Mesodermal cell (in vitro differentiated cells): ENCODE results near the gene HOGA1. TPM values are rescaled to one million over a fixed set of nuclear protein-coding genes. Genes with fewer than 3 reads are reported as not detected.
A peak's percentile ranks its signal among the peaks of the same experiment; 100 is the strongest.

Experiments used
- H3K27ac ChIP-seq: 2 replicates; pipeline ENCODE4 v1.7.0; 2013; ENCODE audit warnings: mild to moderate bottlenecking, low read depth, low read length, moderate library complexity; ENCODE audit not compliant: severe bottlenecking
- H3K36me3 ChIP-seq: 2 replicates; pipeline ENCODE4 v1.7.1; 2013; ENCODE audit warnings: mild to moderate bottlenecking, low read length, moderate library complexity; ENCODE audit not compliant: control insufficient read depth, insufficient read depth
- H3K4me1 ChIP-seq: one replicate; pipeline ENCODE4 v1.7.1; 2013; ENCODE audit warnings: mild to moderate bottlenecking, low read length; ENCODE audit not compliant: insufficient read depth, control insufficient read depth, poor library complexity, severe bottlenecking
- H3K4me3 ChIP-seq: 2 replicates; pipeline ENCODE4 v1.7.0; 2013; ENCODE audit warnings: low read length, control low read depth, mild to moderate bottlenecking; ENCODE audit not compliant: insufficient read depth, poor library complexity, severe bottlenecking; ENCODE audit errors: extremely low read depth
- H3K9me3 ChIP-seq: 2 replicates; pipeline ENCODE4 v1.7.1; 2013; ENCODE audit warnings: mild to moderate bottlenecking, low read length, moderate library complexity; ENCODE audit not compliant: control insufficient read depth
- WGBS, 2 experiments: methylation state at CpG; one replicate each; pipeline ENCODE4 v1.1.5; 2013; ENCODE audit warnings: missing lambda C conversion rate in 2 of 2; ENCODE audit not compliant: insufficient coverage in 2 of 2; 5-methylcytosine and 5-hydroxymethylcytosine counted together
- polyA plus RNA-seq, 2 experiments: library from polyadenylated mRNA; stranded (reverse); fragments of 50-300 nt; gene quantifications; one replicate each; pipeline ENCODE4 v1.2.3, GENCODE V29; 2013

Gene HOGA1
- 0.74 TPM for polyA plus RNA-seq (2013, experiment 1 of 2)
- 1.3 TPM for polyA plus RNA-seq (2013, experiment 2 of 2)

DNA sequence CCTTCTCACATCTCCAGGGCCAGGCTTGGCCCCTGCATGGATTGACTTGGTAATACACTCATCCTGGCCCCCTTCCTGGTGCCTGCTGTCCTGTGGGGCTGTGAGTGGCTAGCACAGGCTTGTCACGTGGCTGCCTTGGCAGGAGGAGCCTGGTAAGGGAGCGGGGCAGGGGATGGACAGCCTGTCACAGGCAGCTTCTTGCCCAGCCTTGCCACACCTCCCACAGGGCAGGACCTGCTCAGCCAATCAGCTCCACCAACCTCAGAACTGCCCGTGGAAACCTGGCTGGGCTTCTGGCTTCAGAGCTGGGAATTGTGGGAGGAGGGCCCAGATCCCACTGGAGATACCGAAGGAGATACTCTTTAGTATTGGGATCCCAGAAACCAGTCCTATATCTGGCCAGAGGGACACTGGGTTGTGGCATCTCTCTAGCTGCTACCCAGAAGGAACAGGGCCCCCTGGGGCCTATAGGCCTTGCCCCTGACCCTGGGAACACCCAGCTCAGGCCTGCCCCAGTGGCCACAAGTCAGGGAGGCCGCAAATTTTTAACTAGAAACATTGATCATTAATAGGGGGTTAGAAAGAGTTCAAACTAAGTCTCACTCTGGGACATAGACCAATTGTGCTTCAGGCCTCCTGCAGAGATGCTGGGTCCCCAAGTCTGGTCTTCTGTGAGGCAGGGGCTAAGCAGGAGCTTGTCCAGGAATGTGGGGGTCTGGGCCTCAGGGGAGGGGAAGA is at the start of gene HOGA1:
Gene HOGA1 (plus strand): TSS at position 330 of the 738 bp plus-strand sequence. CDS start 315 bp downstream, at position 645.
- Histone ChIP-seq H3K36me3 (no peaks in the 10 kb centered on the region), H3K4me3 (no peak within 1 kb of the TSS), H3K4me1 (peaks cover 7% of the 10 kb centered on the region), H3K27ac (no peak within 1 kb of the TSS), H3K9me3 (no peaks in the 10 kb centered on the region)
- 82 to 100% methylated on average over 2 of the region's 5 CpGs for WGBS, 2 experiments

DNA sequence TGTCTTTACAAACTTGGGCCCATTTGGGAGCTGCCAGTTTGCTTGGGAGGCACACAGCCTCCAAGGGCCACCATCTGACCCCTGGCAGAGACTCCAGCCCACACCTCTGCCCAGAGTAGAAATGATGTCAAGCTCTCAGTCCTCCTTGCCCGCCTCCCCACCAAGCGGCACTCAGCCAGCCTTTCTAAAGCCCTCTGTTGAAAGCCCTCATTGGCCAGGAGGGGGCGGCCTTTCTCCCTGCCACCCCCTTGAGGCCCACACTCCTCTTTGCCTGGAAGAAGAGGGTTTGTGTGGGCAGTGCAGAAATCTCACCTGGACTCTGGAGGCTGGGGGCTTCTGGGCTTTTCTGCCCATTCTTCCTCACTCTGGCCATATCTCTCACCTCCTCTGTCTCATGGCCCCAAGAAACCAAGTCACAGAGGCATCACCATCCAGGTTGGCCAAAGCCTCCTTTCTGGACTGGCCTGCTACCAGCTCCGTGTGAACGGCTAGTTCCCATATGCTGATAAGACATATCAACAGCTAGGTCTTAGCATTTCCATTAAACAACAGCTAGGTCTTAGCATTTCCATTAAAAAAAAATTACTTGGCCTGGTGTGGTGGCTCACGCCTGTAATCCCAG is 49.3 kb upstream of the HOGA1 start:
- Histone ChIP-seq H3K9me3 (no peaks in the 10 kb centered on the region), H3K4me1 (peaks cover 27% of the 10 kb centered on the region), H3K27ac (no peak overlapping the region), H3K4me3 (no peak overlapping the region), H3K36me3 (no peaks in the 10 kb centered on the region)
- 80 to 85% methylated on average over 2 to 4 of the region's 6 CpGs for WGBS, 2 experiments

DNA sequence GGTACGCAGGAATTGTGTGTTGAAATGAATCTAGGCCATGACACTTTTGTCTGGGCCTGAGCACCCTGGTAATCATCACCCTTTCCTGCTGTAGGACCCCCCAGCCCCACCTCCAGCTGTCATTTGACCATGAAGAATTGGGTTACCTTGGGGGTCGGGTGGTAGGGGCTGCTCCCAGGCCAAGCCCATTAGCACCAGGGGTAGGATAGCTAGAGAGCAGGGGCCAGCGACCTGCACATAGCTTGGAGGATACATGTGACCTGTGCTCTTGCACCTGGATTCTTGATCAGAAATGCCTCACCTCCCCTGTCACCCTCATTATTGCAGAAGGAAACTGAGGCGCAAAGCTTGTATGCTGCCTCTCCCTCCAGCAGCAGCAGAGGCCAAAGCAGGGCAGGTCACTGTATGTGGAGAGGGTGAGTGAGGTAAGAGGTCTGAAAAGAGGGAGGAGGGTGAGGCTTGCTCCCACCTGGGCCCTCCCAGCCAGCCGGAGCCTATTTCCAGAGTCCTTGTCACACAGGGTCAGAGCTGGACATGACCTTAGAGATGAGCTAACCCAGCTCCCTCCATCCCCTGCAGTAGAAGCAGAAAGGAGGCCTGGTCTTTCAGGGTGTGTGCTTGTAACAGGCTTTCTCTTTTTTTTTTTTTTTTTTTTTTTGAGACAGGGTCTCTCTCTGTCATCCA is 46.9 kb upstream of the HOGA1 start:
- peaks cover 48% of the 10 kb centered on the region for H3K4me1 ChIP-seq
- WGBS, 2 experiments: 86% methylated on average over 1 of the region's 5 CpGs; no CpG with 5 or more reads in 1 of the 2 experiments
- H3K9me3 ChIP-seq: no peaks in the 10 kb centered on the region
- H3K4me3 ChIP-seq: no peak overlapping the region
- no peak overlapping the region for H3K27ac ChIP-seq
- no peaks in the 10 kb centered on the region for H3K36me3 ChIP-seq

DNA sequence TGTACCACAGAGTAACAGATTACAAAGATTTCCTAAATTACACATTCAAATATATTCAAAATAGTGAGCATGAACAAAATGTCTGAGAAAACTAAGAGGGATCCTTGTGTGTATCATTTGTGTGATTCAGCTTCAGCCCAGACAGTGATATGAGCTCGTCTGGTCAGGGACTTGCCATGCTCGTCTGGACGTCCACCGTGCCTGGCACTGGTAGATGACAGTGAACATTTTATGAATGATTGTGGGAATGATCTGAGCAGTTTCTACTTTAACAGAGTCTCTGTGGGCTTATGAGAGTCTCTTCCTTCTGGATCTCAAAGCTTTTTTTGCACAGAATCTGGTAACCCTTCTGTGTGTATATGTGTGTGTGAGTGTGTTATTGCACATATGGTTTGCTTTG is 45.8 kb upstream of the HOGA1 start:
- 100% methylated on average over 4 of the region's 4 CpGs for WGBS, 2 experiments
- no peak overlapping the region for H3K4me3 ChIP-seq
- H3K9me3 ChIP-seq: no peaks in the 10 kb centered on the region
- H3K27ac ChIP-seq: peak overlapping the region; percentile 84
- H3K36me3 ChIP-seq: no peaks in the 10 kb centered on the region
- peaks cover 49% of the 10 kb centered on the region for H3K4me1 ChIP-seq

DNA sequence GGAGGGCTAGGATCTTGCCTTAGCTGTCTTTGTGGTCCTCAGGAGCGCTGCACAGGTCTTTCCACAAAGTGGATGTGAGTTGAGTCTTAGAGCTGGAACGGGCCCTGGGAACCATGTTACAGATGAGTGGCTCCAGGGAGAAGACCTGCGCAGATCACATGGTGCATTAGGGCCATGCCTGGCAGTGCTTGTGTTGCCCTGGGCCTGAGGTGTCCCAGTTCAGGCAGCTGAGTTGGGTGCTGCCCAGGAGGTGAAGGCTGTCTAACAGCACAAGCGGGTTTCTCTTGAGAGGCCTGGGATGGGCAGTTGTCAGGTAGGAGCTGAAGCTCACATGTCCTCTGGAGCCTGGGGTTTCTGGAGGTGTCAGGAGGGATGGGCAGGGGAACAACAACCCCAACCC is 45.4 kb upstream of the HOGA1 start:
- Histone ChIP-seq H3K27ac (peak overlapping the region; percentile 84), H3K9me3 (no peaks in the 10 kb centered on the region), H3K4me3 (no peak overlapping the region), H3K4me1 (peaks cover 50% of the 10 kb centered on the region), H3K36me3 (no peaks in the 10 kb centered on the region)
- 100% methylated on average over 4 of the region's 4 CpGs for WGBS, 2 experiments

DNA sequence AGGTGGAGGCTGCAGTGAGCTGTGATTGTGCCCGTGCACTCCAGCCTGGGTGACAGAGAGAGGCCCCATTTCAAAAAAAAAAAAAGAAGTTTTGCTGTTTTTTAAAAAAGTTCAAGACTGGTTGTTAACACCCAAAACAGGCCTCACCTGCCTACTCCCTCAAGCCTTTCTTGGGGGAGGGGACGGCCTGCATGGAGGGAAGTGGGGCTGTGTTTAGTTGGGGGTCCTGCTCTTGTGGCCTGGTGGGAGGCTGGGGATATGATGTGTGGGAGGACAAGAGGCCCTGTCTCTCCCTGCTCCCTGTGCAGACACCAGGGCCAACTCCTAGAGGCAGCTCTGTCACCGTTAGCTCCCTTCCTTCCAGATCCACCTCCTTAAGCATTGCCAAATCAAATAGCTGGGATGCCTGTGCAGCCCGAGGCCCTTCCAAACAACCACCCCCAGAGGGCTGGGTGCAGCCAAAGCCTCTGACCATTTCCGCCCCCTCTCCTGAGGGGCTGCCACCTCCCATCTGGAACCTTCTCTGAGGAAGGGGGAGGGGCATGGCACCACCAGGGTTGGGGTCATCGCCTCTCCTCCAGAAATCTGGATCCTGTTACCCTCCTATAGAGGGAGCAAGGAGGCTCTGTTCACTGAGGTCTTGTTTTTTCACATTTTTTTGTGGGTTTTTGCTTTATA is 44.5 kb upstream of the HOGA1 start:
- H3K4me1 ChIP-seq: peaks cover 55% of the 10 kb centered on the region
- no peaks in the 10 kb centered on the region for H3K36me3 ChIP-seq
- 43% methylated on average over 3 of the region's 6 CpGs; no CpG with 5 or more reads in 1 of the 2 experiments for WGBS, 2 experiments
- no peak overlapping the region for H3K4me3 ChIP-seq
- H3K9me3 ChIP-seq: no peaks in the 10 kb centered on the region
- H3K27ac ChIP-seq: peak overlapping the region; percentile 84

DNA sequence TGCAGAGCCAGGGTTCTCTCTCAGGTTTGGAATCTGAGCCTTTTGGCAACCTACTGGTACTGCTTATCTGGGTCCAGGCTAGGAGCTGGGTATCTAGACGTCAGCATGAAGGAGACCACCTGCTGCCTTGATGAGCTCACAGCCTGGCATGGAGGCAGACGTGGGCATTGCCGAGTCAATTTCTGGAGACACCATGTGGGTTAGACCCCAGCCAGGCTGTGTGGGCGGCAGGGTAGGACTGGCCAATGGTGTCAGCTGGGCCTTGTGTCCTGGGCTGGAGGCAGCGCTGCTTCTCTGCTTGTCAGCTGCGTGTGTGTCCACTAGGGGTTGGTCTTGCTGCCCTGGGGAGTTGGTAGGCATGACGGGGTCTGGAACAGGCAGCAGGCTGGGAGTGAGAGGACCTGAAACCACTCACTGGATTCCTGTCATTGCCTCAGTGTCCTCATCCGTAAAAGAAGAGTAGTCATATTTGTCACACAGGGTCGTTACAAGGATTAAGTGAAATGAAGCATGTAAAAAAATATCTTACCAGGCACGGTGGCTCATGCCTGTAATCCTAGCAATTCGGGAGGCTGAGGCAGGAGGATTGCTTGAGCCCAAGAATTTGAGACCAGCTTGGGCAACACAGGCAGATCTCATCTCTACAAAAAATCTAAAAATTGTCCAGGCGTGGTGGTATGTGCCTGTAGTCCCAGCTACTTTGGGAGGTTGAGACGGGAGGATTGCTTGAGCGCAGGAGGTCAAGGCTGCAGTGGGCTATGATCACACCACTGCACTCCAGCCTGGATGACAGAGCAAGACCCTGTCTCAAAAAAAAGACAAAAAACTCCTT is 43.3 kb upstream of the HOGA1 start:
- H3K4me3 ChIP-seq: no peak overlapping the region
- H3K4me1 ChIP-seq: peaks cover 55% of the 10 kb centered on the region
- peak overlapping the region; percentile 96 for H3K27ac ChIP-seq
- H3K36me3 ChIP-seq: no peaks in the 10 kb centered on the region
- WGBS, 2 experiments: 92 to 95% methylated on average over 11 to 13 of the region's 14 CpGs
- no peaks in the 10 kb centered on the region for H3K9me3 ChIP-seq

DNA sequence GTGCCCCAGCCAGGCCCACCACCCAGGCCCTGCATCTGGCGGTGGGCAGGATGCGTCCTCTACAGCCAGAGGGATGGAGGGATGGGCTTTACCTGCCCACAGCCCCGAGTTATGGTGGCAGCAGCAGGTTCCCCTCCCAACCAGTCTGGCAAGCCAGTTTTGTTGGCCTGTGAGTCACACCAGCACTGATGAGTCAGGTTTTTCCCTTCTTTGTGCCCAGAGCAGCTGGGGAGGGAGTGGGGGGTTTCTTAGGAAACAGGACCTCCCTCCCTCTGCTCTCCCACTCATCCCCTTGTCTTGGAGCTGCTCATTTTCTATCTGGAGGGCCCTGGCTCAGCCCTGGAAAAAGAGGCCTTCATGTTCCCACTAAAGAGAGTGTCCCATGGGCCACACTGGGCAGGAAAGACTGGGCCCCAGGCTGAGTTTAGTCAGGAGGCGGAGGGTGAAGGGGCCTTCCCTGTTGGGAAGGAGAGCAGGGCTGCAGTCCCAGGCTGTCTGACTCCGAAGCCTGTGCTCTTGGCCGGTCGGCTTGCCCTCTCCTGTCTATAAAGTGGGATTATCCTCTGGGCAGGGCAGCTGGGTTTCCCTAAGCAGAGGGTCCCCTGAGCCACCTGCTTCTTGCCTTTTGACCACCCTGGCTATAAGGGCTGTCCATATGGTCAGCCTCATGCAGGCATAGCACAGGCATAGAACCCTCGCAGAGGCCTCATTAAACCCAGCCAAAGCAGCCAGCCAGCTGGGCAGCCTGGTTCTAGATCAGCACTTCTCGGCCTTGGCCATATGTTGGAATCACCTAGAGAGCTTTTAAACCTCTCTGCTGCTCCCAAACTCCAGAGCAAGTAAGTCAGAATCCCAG is 41.8 kb upstream of the HOGA1 start:
- H3K9me3 ChIP-seq: no peaks in the 10 kb centered on the region
- H3K27ac ChIP-seq: peak overlapping the region; percentile 96
- no peak overlapping the region for H3K4me3 ChIP-seq
- no peaks in the 10 kb centered on the region for H3K36me3 ChIP-seq
- WGBS, 2 experiments: 72 to 79% methylated on average over 4 to 9 of the region's 9 CpGs
- H3K4me1 ChIP-seq: peaks cover 59% of the 10 kb centered on the region

DNA sequence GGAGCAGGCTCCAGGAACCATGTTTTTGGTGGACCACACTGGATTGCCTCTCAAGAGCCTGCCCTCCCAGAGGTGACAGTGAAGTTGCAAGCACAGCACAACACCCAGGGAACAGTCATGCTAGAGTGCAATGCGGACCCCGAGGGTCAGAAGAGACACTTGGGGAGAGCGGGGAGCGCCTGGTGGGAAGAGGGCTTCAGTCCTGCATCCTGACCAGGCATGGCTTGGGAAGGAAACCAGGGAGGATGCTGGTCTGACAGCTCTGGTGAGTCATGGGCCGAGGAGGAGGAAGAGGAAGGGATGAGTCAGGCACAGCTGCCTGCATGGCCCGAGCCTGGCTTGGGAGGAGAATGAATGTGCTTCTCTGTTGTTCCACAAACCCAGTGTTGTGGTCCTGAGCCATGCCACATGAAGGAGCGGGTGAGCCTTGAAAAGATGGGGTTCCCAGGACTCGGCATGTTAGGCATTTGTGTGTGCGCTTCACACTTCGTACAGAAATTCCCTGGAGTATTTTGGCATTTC is 41.1 kb upstream of the HOGA1 start:
- 50 to 75% methylated on average over 6 to 8 of the region's 10 CpGs for WGBS, 2 experiments
- Histone ChIP-seq H3K27ac (peak overlapping the region; percentile 96), H3K36me3 (no peaks in the 10 kb centered on the region), H3K4me3 (no peak overlapping the region), H3K4me1 (peaks cover 63% of the 10 kb centered on the region), H3K9me3 (no peaks in the 10 kb centered on the region)
